Gastroesophageal sphincter (tissue), 4 donors: ENCODE measurements around the gene CAMKMT. TPM values are rescaled to one million over a fixed set of nuclear protein-coding genes. Genes with fewer than 3 reads are reported as not detected.

ENCODE experiments used
- ATAC-seq: fragments of 150-250 bp; one replicate; pipeline ENCODE4 v1.9.1; 2016; ENCODE audit warnings: mild to moderate bottlenecking, moderate library complexity
- H3K27ac ChIP-seq, 4 donors: fragments of 200-600 bp; sonication (generic) in 3 of 4; 1 replicate in 3 of 4; 2 replicates in 1 of 4; pipeline ENCODE4 v1.5.1; 2016 to 2019
- H3K27me3 ChIP-seq: fragments of 200-600 bp; sonication (generic); one replicate; pipeline ENCODE4 v1.5.1; 2019
- H3K36me3 ChIP-seq, 2 donors: fragments of 200-600 bp; sonication (generic); one replicate each; pipeline ENCODE4 v1.5.1; 2019; ENCODE audit warnings: control low read depth in 1 of 2
- H3K4me1 ChIP-seq, 3 donors: fragments of 200-600 bp; sonication (generic); 1 replicate in 2 of 3; 2 replicates in 1 of 3; pipeline ENCODE4 v1.5.1; 2016 to 2019; ENCODE audit warnings: control low read depth in 2 of 3
- H3K4me3 ChIP-seq, 2 donors: fragments of 200-600 bp; sonication (generic); one replicate each; pipeline ENCODE4 v1.5.1; 2019; ENCODE audit warnings: mild to moderate bottlenecking in 1 of 2, moderate library complexity in 1 of 2
- H3K9me3 ChIP-seq, 3 donors: fragments of 200-600 bp; sonication (generic); one replicate each; pipeline ENCODE4 v1.5.1; 2017 to 2019; ENCODE audit warnings: control low read depth in 2 of 3
- EP300 ChIP-seq: sonication (generic); formaldehyde crosslinking; IDR thresholded peaks from one replicate; pipeline ENCODE4 v1.6.1; 2017; ENCODE audit warnings: antibody characterized with exemption, mild to moderate bottlenecking
- POLR2A ChIP-seq, 2 donors: fragments of 450-650 bp; IDR thresholded peaks; one replicate each; pipeline ENCODE4 v1.6.1; 2017; ENCODE audit warnings: antibody characterized with exemption in 2 of 2, mild to moderate bottlenecking in 2 of 2, moderate library complexity in 1 of 2
- POLR2AphosphoS5 ChIP-seq: sonication (generic); formaldehyde crosslinking; IDR thresholded peaks from one replicate; pipeline ENCODE4 v1.6.1; 2017; ENCODE audit warnings: antibody characterized with exemption
- WGBS, 2 donors: methylation state at CpG; one replicate each; pipeline ENCODE4 v1.1.5; 2018; ENCODE audit warnings: low coverage in 1 of 2; 5-methylcytosine and 5-hydroxymethylcytosine counted together
- total RNA-seq, 4 donors: library from RNA; depleted of rRNA; stranded (reverse); fragments of >200 nt; gene quantifications; one replicate each; pipeline ENCODE4 v1.1.0, GENCODE V29; 2016
- TF ChIP-seq, protein P1 (sequence below), 4 experiments: fragments of 200-600 bp in 2 of 4; fragments of 450-650 bp in 2 of 4; sonication (generic) in 1 of 4; IDR thresholded peaks; one replicate each; pipeline ENCODE4 v1.5.1; 2017 to 2019; ENCODE audit warnings: antibody characterized with exemption in 4 of 4, mild to moderate bottlenecking in 2 of 4, moderate library complexity in 2 of 4

CAMKMT gene
- total RNA-seq, 4 donors from 2014 or later, result 4.2 to 19.5 (median 11.0) TPM

DNA sequence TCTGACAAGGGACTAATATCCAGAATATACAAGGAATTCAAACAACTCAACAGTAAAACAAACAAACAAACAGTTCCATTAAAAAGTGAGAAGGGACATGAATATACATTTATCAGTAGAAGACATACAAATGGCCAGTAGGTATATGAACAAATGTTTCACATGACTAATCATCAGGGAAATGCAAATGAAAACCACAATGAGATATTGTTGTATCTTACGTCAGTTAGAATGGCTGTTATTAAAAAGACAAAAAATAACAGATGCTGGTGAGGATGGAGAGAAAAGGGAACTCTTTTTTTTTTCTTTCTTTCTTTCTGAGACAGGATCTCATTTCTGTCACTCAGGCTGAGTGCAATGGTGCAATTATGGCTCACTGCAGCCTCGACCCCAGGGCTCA lies 175.5 kb downstream of the CAMKMT start:
- H3K27ac ChIP-seq, result no peak overlapping the region
- no peak overlapping the region for H3K4me3 ChIP-seq
- WGBS, 2 donors, result 89 to 93% methylated on average over 2 of the region's 2 CpGs
- H3K27me3 ChIP-seq, result no peaks in the 10 kb centered on the region
- peaks cover 0 to 3% of the 10 kb centered on the region in 2 donors for H3K36me3 ChIP-seq
- TF ChIP-seq POLR2AphosphoS5, result no peak
- TF ChIP-seq POLR2A (IDR thresholded peaks at IDR 0.05), result no peak
- TF ChIP-seq EP300, result no peak
- TF ChIP-seq, protein P1, sequence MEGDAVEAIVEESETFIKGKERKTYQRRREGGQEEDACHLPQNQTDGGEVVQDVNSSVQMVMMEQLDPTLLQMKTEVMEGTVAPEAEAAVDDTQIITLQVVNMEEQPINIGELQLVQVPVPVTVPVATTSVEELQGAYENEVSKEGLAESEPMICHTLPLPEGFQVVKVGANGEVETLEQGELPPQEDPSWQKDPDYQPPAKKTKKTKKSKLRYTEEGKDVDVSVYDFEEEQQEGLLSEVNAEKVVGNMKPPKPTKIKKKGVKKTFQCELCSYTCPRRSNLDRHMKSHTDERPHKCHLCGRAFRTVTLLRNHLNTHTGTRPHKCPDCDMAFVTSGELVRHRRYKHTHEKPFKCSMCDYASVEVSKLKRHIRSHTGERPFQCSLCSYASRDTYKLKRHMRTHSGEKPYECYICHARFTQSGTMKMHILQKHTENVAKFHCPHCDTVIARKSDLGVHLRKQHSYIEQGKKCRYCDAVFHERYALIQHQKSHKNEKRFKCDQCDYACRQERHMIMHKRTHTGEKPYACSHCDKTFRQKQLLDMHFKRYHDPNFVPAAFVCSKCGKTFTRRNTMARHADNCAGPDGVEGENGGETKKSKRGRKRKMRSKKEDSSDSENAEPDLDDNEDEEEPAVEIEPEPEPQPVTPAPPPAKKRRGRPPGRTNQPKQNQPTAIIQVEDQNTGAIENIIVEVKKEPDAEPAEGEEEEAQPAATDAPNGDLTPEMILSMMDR (IDR thresholded peaks at IDR 0.05), result no peak
- no peaks in the 10 kb centered on the region for H3K4me1 ChIP-seq
- no peak for ATAC-seq
- H3K9me3 ChIP-seq, result no peaks in the 10 kb centered on the region

GRCh38 chr2:44542520-44542919 lies 180.8 kb downstream of the CAMKMT start:
- H3K4me3 ChIP-seq, result no peak overlapping the region
- WGBS, 2 donors, result 60 to 63% methylated on average over 2 of the region's 2 CpGs
- ATAC-seq, result no peak
- TF ChIP-seq, protein P1 (IDR thresholded peaks at IDR 0.05), result no peak
- no peak for TF ChIP-seq POLR2AphosphoS5
- no peaks in the 10 kb centered on the region for H3K27me3 ChIP-seq
- H3K27ac ChIP-seq, result no peak overlapping the region
- peaks cover 0 to 3% (median 0%) of the 10 kb centered on the region in 3 donors for H3K4me1 ChIP-seq
- H3K36me3 ChIP-seq, result no peaks in the 10 kb centered on the region
- H3K9me3 ChIP-seq, result no peaks in the 10 kb centered on the region

DNA sequence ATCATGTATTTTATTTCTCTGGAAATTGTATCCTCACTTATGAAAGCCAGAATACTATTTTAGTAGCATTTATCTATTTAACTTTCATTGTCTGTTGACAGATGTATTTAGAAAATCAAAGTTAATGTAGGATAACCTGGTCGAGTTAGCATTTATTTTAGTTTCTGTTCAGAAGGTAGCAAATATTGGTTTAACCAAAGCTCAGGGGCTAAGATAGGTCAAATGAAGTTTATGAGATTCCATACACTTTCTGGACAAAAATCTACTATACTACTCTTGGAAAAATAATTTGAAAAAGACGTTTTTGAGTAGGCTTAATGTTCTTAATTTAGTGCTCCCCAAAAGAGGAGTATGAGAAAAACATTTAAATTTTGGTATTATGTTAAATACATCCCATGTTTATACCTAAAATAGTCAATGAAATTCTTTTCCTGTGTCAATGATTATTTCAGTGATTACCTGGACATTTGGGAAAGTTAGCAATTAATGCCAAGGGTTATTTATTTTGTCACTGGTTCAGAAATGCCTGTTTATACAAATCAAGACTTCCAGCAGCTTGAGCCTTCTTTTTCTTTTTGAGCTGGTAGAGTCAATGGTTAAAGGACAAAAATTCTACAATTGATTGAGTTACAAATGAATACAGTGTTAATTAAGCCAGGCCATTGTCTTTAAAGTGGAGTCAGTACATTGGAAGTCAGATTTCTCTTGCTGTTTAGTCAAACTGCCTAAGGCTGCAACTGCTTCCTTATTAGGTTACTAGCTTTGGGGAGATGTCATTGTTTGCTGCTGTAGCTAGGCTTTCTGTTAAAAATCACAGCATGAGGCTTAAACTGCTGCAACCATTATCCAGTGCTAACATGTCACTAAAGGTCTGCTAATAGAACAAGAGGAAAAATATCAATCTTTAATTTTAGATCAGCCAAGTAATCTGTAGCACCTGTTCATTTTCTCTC lies 182.3 kb downstream of the CAMKMT start:
- no peak for ATAC-seq
- no peaks in the 10 kb centered on the region for H3K27me3 ChIP-seq
- TF ChIP-seq POLR2A (IDR thresholded peaks at IDR 0.05) (no peak), POLR2AphosphoS5 (no peak), EP300 (no peak)
- TF ChIP-seq, protein P1 (IDR thresholded peaks at IDR 0.05), result no peak
- no peak overlapping the region for H3K4me3 ChIP-seq
- WGBS, 2 donors, result 40 to 52% methylated on average over 2 of the region's 2 CpGs
- H3K9me3 ChIP-seq, result no peaks in the 10 kb centered on the region
- H3K36me3 ChIP-seq, result no peaks in the 10 kb centered on the region
- H3K27ac ChIP-seq, result no peak overlapping the region
- H3K4me1 ChIP-seq, result peaks cover 0 to 3% (median 0%) of the 10 kb centered on the region in 3 donors

GRCh38 chr2:44545005-44545404 lies 183.3 kb downstream of the CAMKMT start:
- TF ChIP-seq POLR2A (IDR thresholded peaks at IDR 0.05) (no peak), EP300 (no peak), POLR2AphosphoS5 (no peak)
- TF ChIP-seq, protein P1 (IDR thresholded peaks at IDR 0.05), result no peak
- Histone ChIP-seq H3K27me3 (no peaks in the 10 kb centered on the region), H3K27ac (no peak overlapping the region), H3K36me3 (no peaks in the 10 kb centered on the region), H3K4me3 (no peak overlapping the region), H3K9me3 (no peaks in the 10 kb centered on the region), H3K4me1 (peaks cover 0 to 3% (median 0%) of the 10 kb centered on the region in 3 donors)
- ATAC-seq, result no peak
- WGBS, 2 donors, result 76 to 80% methylated on average over 2 of the region's 2 CpGs
